Activated CD8-positive, alpha-beta T cell treated with anti-CD3 and anti-CD28 coated beads, Interleukin-2, amount 10 ng/mL, durations not matched to agents 7 days and 5 days (primary cell): ENCODE measurements around the gene TMEM106A. TPM values are rescaled to one million over a fixed set of nuclear protein-coding genes. Genes with fewer than 3 reads are reported as not detected.
"Not testable (repeated sequence)": the region's sequence is repeated elsewhere in the genome, so short reads cannot be mapped to it uniquely, and the experiment has no call there.

ENCODE experiments used
- ATAC-seq: fragments of 150-1000 bp; cut with Tn5 transposase; one replicate; pipeline ENCODE4 v1.10.0; 2021; ENCODE audit warnings: moderate library complexity
- CTCF ChIA-PET: fragments of 350-600 bp; sonication (Branson Sonifier 250); formaldehyde crosslinking; loops from one replicate; lab custom pipeline; 2021; ENCODE audit warnings: antibody characterized with exemption; lab: Charles Lee
- POLR2A ChIA-PET: fragments of 350-600 bp; sonication (Branson Sonifier 250); formaldehyde crosslinking; loops from one replicate; lab custom pipeline; 2021; ENCODE audit warnings: antibody characterized with exemption; lab: Charles Lee
- DNase-seq: peaks from one replicate; pipeline ENCODE4 v3.0.0-alpha.2; 2020
- H3K27ac Mint-ChIP-seq: one replicate; pipeline ENCODE4 v1.8.0; 2021; ENCODE audit warnings: mild to moderate bottlenecking, mixed read lengths
- H3K27me3 Mint-ChIP-seq: one replicate; pipeline ENCODE4 v1.8.0; 2021; ENCODE audit warnings: low read depth, mixed read lengths
- H3K36me3 Mint-ChIP-seq: one replicate; pipeline ENCODE4 v1.8.0; 2021; ENCODE audit warnings: low read depth, mixed read lengths
- H3K4me1 Mint-ChIP-seq: one replicate; pipeline ENCODE4 v1.8.0; 2021; ENCODE audit warnings: low read depth, mixed read lengths
- H3K4me3 Mint-ChIP-seq: one replicate; pipeline ENCODE4 v1.8.0; 2021; ENCODE audit warnings: mild to moderate bottlenecking, mixed read lengths
- H3K9me3 Mint-ChIP-seq: one replicate; pipeline ENCODE4 v1.8.0; 2022; ENCODE audit warnings: mixed read lengths; ENCODE audit not compliant: insufficient read depth
- total RNA-seq, 2 experiments: library from RNA; stranded (reverse); gene quantifications; one replicate each; pipeline ENCODE4 v1.2.3, GENCODE V29; 2021

TMEM106A gene
- total RNA-seq, 2 experiments from 2014 or later, result 10.1 to 12.4 TPM

GRCh38 chr17:43183921-43184320 lies 27.8 kb upstream of the TMEM106A start:
- H3K27me3 Mint-ChIP-seq, result no peaks in the 10 kb centered on the region
- no peak overlapping the region for H3K4me3 Mint-ChIP-seq
- CTCF ChIA-PET, result interaction anchor here (1.4 kb wide), 1 partner anchor 12 kb away, joined by 4 read pairs; no protein-coding TSS in a partner anchor
- no peaks in the 10 kb centered on the region for H3K9me3 Mint-ChIP-seq
- POLR2A ChIA-PET, result interaction anchor here (1.8 kb wide), 1 partner anchor 12 kb away, joined by 6 read pairs; the partner anchor contains the start of gene NBR1
- no peaks in the 10 kb centered on the region for H3K4me1 Mint-ChIP-seq
- ATAC-seq (no peak), DNase-seq (no peak)
- H3K36me3 Mint-ChIP-seq, result peaks cover 24% of the 10 kb centered on the region
- no peak overlapping the region for H3K27ac Mint-ChIP-seq

GRCh38 chr17:43186656-43187055 lies 25.0 kb upstream of the TMEM106A start:
- H3K4me1 Mint-ChIP-seq, H3K27me3 Mint-ChIP-seq, H3K4me3 Mint-ChIP-seq, CTCF ChIA-PET, ATAC-seq, H3K9me3 Mint-ChIP-seq, DNase-seq, H3K27ac Mint-ChIP-seq: not testable (repeated sequence)
- H3K36me3 Mint-ChIP-seq, result peaks cover 40% of the 10 kb centered on the region
- POLR2A ChIA-PET, result interaction anchor here (0.7 kb wide), 1 partner anchor 62 kb away, joined by 3 read pairs; the partner anchor contains the start of gene BRCA1

- no peaks in the 10 kb centered on the region for H3K9me3 Mint-ChIP-seq
- DNase-seq (no peak), ATAC-seq (no peak)
- no peak overlapping the region for H3K27ac Mint-ChIP-seq
- POLR2A ChIA-PET, result interaction anchor here (1.0 kb wide), 1 partner anchor 21 kb away, joined by 3 read pairs; no protein-coding TSS in a partner anchor
- H3K27me3 Mint-ChIP-seq, result no peaks in the 10 kb centered on the region
- H3K36me3 Mint-ChIP-seq, result peaks cover 64% of the 10 kb centered on the region
- no peak overlapping the region for H3K4me3 Mint-ChIP-seq
- CTCF ChIA-PET, result no interaction called here
- no peaks in the 10 kb centered on the region for H3K4me1 Mint-ChIP-seq
Measured at GRCh38 chr17:43193251-43193650, 18.4 kb upstream of the TMEM106A start.

- no peak for ATAC-seq
- Mint-ChIP-seq H3K27ac (no peak overlapping the region), H3K9me3 (no peaks in the 10 kb centered on the region), H3K27me3 (no peaks in the 10 kb centered on the region), H3K36me3 (peaks cover 55% of the 10 kb centered on the region), H3K4me1 (no peaks in the 10 kb centered on the region), H3K4me3 (no peak overlapping the region)
- ChIA-PET CTCF (interaction anchor here (1.1 to 2.3 kb wide), 6 partner anchors 12 to 116 kb away, joined by 3 to 8 read pairs (median 3); partner anchors contain the start of genes NBR1 and TMEM106A), POLR2A (interaction anchor here (0.8 to 2.1 kb wide), 3 partner anchors 28 to 116 kb away, joined by 3 to 17 read pairs (median 4); partner anchors contain the start of gene NBR1)
- DNase-seq, result no peak
Measured at GRCh38 chr17:43199633-43200032, 12.0 kb upstream of the TMEM106A start.

GRCh38 chr17:43200127-43200526 lies 11.5 kb upstream of the TMEM106A start:
- ATAC-seq, result no peak
- POLR2A ChIA-PET, result interaction anchor here (0.9 to 2.1 kb wide), 2 partner anchors 29 to 115 kb away, joined by 3 to 17 read pairs; no protein-coding TSS in a partner anchor
- CTCF ChIA-PET, result interaction anchor here (1.2 to 2.3 kb wide), 4 partner anchors 12 to 115 kb away, joined by 3 to 8 read pairs (median 5); partner anchors contain the start of genes NBR1 and TMEM106A
- H3K36me3 Mint-ChIP-seq, result peaks cover 51% of the 10 kb centered on the region
- DNase-seq, result no peak
- H3K9me3 Mint-ChIP-seq, result no peaks in the 10 kb centered on the region
- H3K4me1 Mint-ChIP-seq, result no peaks in the 10 kb centered on the region
- no peak overlapping the region for H3K4me3 Mint-ChIP-seq
- no peaks in the 10 kb centered on the region for H3K27me3 Mint-ChIP-seq
- H3K27ac Mint-ChIP-seq, result no peak overlapping the region

- H3K4me1 Mint-ChIP-seq, ATAC-seq, H3K27ac Mint-ChIP-seq, H3K4me3 Mint-ChIP-seq, H3K27me3 Mint-ChIP-seq, DNase-seq, POLR2A ChIA-PET, H3K9me3 Mint-ChIP-seq: not testable (repeated sequence)
- CTCF ChIA-PET, result interaction anchor here (1.0 to 1.1 kb wide), 2 partner anchors 9 to 107 kb away, joined by 3 read pairs; partner anchors contain the start of gene TMEM106A
- H3K36me3 Mint-ChIP-seq, result peaks cover 39% of the 10 kb centered on the region
Measured at GRCh38 chr17:43203013-43203412, 8.7 kb upstream of the TMEM106A start.

- peak overlapping the region; percentile 82 for H3K27ac Mint-ChIP-seq
- peaks cover 15% of the 10 kb centered on the region for H3K36me3 Mint-ChIP-seq
- DNase-seq, result no peak
- ChIA-PET POLR2A (interaction anchor here (0.6 to 11.7 kb wide), 8 partner anchors 12 to 231 kb away, joined by 3 to 253 read pairs (median 4); partner anchors contain the start of genes NBR1, PTGES3L and RUNDC1), CTCF (interaction anchor here (1.2 kb wide), 1 partner anchor 19 kb away, joined by 4 read pairs; no protein-coding TSS in a partner anchor)
- H3K4me1 Mint-ChIP-seq, result peaks cover 29% of the 10 kb centered on the region
- H3K27me3 Mint-ChIP-seq, result no peaks in the 10 kb centered on the region
- H3K9me3 Mint-ChIP-seq, result no peaks in the 10 kb centered on the region
- no peak for ATAC-seq
- peak overlapping the region; percentile 90 for H3K4me3 Mint-ChIP-seq
Measured at GRCh38 chr17:43210576-43210975, 1.1 kb upstream of the TMEM106A start.

- CTCF ChIA-PET, result interaction anchor here (0.7 to 1.9 kb wide), 8 partner anchors 8 to 213 kb away, joined by 3 to 16 read pairs (median 4); partner anchors contain the start of gene RPL27
- no peak for ATAC-seq
- Mint-ChIP-seq H3K9me3 (no peaks in the 10 kb centered on the region), H3K27ac (peak overlapping the region; percentile 82), H3K27me3 (no peaks in the 10 kb centered on the region), H3K4me3 (peak overlapping the region; percentile 90), H3K4me1 (peaks cover 29% of the 10 kb centered on the region), H3K36me3 (peaks cover 19% of the 10 kb centered on the region)
- POLR2A ChIA-PET, result interaction anchor here (0.6 to 11.7 kb wide), 14 partner anchors 11 to 231 kb away, joined by 3 to 253 read pairs (median 4); partner anchors contain the start of genes BRCA1, NBR1, PTGES3L and RUNDC1
- DNase-seq, result no peak
Measured at GRCh38 chr17:43211123-43211479, 574 bp upstream of the TMEM106A start.

GRCh38 chr17:43212641-43213490 lies 1.2 kb downstream of the TMEM106A start:
- Mint-ChIP-seq H3K4me3 (peak overlapping the region; percentile 90), H3K27ac (peak overlapping the region; percentile 82), H3K4me1 (peaks cover 40% of the 10 kb centered on the region), H3K36me3 (peaks cover 28% of the 10 kb centered on the region), H3K27me3 (no peaks in the 10 kb centered on the region), H3K9me3 (no peaks in the 10 kb centered on the region)
- ATAC-seq (no peak), DNase-seq (no peak)
- ChIA-PET POLR2A (interaction anchor here (1.3 to 11.7 kb wide), 6 partner anchors 11 to 148 kb away, joined by 4 to 253 read pairs (median 8); partner anchors contain the start of genes BRCA1 and NBR1), CTCF (interaction anchor here (0.7 to 1.9 kb wide), 11 partner anchors 9 to 103 kb away, joined by 3 to 16 read pairs (median 5); partner anchors contain the start of gene NBR1)

GRCh38 chr17:43213545-43213944 lies 1.9 kb downstream of the TMEM106A start:
- Mint-ChIP-seq H3K36me3 (peaks cover 31% of the 10 kb centered on the region), H3K27me3 (no peaks in the 10 kb centered on the region), H3K4me3 (peak overlapping the region; percentile 90), H3K9me3 (no peaks in the 10 kb centered on the region), H3K27ac (peak overlapping the region; percentile 9), H3K4me1 (peaks cover 44% of the 10 kb centered on the region)
- ChIA-PET POLR2A (interaction anchor here (1.3 to 11.7 kb wide), 3 partner anchors 42 to 147 kb away, joined by 4 to 253 read pairs (median 5); partner anchors contain the start of gene NBR1), CTCF (interaction anchor here (1.2 to 1.7 kb wide), 4 partner anchors 22 to 97 kb away, joined by 3 to 6 read pairs (median 4); no protein-coding TSS in a partner anchor)
- no peak for ATAC-seq
- no peak for DNase-seq

- DNase-seq, result no peak
- CTCF ChIA-PET, result interaction anchor here (1.0 kb wide), 1 partner anchor 9 kb away, joined by 4 read pairs; no protein-coding TSS in a partner anchor
Measured at GRCh38 chr17:43215341-43215740, 3.7 kb downstream of the TMEM106A start.

More at GRCh38 chr17:43215341-43215740, 3.7 kb downstream of the TMEM106A start:
- POLR2A ChIA-PET, result interaction anchor here (11.7 kb wide), 1 partner anchor 100 kb away, joined by 253 read pairs; no protein-coding TSS in a partner anchor
- H3K36me3 Mint-ChIP-seq, result peaks cover 23% of the 10 kb centered on the region
- no peak for ATAC-seq
- H3K4me3 Mint-ChIP-seq, result no peak overlapping the region
- no peak overlapping the region for H3K27ac Mint-ChIP-seq
- no peaks in the 10 kb centered on the region for H3K9me3 Mint-ChIP-seq
- peaks cover 45% of the 10 kb centered on the region for H3K4me1 Mint-ChIP-seq
- H3K27me3 Mint-ChIP-seq, result no peaks in the 10 kb centered on the region
